ENCODE measurements around the gene SUFU. TPM values are rescaled to one million over a fixed set of nuclear protein-coding genes. Genes with fewer than 3 reads are reported as not detected.

Gene SUFU
- total and polyA plus RNA-seq, 2 of the 8 experiments (the other 6 are each of a cell fraction or from before 2014, with no cell fraction given) = 7.0 to 10.8 TPM

DNA sequence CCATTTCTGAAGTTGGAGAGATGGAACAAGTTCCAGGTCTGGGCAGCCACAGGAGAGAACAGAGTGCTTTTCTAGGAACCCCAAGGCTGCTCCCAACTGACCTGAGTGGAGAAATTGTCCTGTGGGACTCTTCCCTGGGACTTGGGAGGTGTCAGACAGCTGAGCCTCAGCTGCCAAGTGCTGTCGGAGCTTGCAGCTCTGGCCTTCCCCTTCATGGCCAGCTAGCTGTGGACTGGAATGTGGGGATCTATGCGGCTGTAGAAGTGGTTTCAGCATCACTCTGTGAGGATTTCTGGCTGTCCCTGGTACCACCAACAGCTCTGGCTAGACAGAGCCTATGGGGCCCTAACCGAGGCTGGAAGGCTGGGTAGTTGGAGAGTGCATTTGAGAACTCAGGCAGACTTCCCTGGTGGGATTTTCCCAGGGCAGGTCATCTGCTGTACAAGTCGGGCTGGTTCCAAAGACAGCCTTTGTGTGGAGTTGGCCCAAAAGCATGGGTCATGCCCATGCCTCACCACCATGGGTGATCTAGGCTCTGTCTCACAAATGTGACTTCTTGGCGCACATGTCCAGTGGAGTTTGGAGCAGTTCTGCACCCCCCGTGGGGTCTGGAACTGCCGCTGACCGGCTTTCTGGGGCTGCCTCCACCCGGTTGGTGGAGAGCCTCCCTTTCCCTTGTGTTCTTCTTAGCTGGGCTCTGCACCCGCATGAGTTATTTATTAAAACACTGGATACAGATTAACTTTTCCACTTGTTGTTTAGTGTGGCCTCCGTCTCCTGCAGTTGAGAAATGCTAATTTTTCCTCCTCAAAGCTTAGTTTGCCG is 10.9 kb downstream of the SUFU start:
- no peak for DNase-seq (ENCODE audit: low read depth in 1 of 2, low spot score in 2 of 2)
- Histone ChIP-seq H2BK15ac (ENCODE audit: low read length) (no peak overlapping the region), H3K27me3 (replicated peaks in 1 of 4; ENCODE audit: control insufficient read depth in 3 of 4, extremely low read depth in 1 of 4, insufficient read depth in 3 of 4, low read length in 3 of 4) (no peaks in the 10 kb centered on the region), H3K56ac (replicated peaks; ENCODE audit: insufficient read length, low read depth, low read length) (no peak overlapping the region), H3K4me2 (ENCODE audit: insufficient read depth in 1 of 2, low read depth in 2 of 2, low read length in 2 of 2) (no peak overlapping the region), H3K4me3 (ENCODE audit: extremely low read depth in 1 of 4, insufficient read depth in 2 of 4, low read depth in 3 of 4, low read length in 4 of 4) (no peak overlapping the region), H3K79me1 (ENCODE audit: low read depth, low read length) (no peaks in the 10 kb centered on the region), H3K36me3 (ENCODE audit: control insufficient read depth in 2 of 4, insufficient read depth in 4 of 4, low read length in 3 of 4) (peaks cover 0 to under 1% (median 0%) of the 10 kb centered on the region in 4 experiments; a peak in 4 of 8 replicates), H2AFZ (ENCODE audit: low read length) (no peak overlapping the region), H2BK120ac (replicated peaks; ENCODE audit: low read depth, low read length) (no peak overlapping the region), H2BK12ac (ENCODE audit: low read depth, low read length) (no peak overlapping the region), H3K23ac (ENCODE audit: insufficient read length) (no peak overlapping the region), H3K9me3 (ENCODE audit: insufficient read depth in 2 of 2, low read depth in 1 of 2, low read length in 1 of 2) (no peaks in the 10 kb centered on the region), H3K18ac (ENCODE audit: extremely low read depth, low read length) (no peak overlapping the region), H4K5ac (ENCODE audit: insufficient read length, low read depth, low read length) (no peak overlapping the region), H2BK20ac (ENCODE audit: low read length) (no peak overlapping the region), H4K8ac (ENCODE audit: extremely low read depth, insufficient read depth, low read length) (no peak overlapping the region), H3K4me1 (replicated peaks in 1 of 4; ENCODE audit: control insufficient read depth in 3 of 4, insufficient read depth in 4 of 4, low read length in 3 of 4) (no peaks in the 10 kb centered on the region), H4K20me1 (replicated peaks in 1 of 2; ENCODE audit: control insufficient read depth in 1 of 2, insufficient read depth in 2 of 2, low read length in 2 of 2) (peaks cover 0 to 2% of the 10 kb centered on the region in 2 experiments), H3K14ac (ENCODE audit: insufficient read length) (no peak overlapping the region), H3K23me2 (ENCODE audit: low read depth, low read length) (no peaks in the 10 kb centered on the region), H4K91ac (replicated peaks; ENCODE audit: insufficient read length, low read length) (no peak overlapping the region), H3K27ac (ENCODE audit: low read depth, low read length) (no peak overlapping the region), H3K4ac (replicated peaks; ENCODE audit: insufficient read length, low read depth, low read length) (no peak overlapping the region), H2BK5ac (ENCODE audit: low read depth, low read length) (no peak overlapping the region), H3K9ac (replicated peaks in 1 of 4; ENCODE audit: extremely low read depth in 1 of 4, low read depth in 3 of 4, low read length in 3 of 4) (no peak overlapping the region), H2AK5ac (ENCODE audit: low read depth, low read length) (no peak overlapping the region), H3K79me2 (ENCODE audit: control insufficient read depth in 1 of 2, insufficient read depth in 2 of 2, low read length in 2 of 2) (no peaks in the 10 kb centered on the region; a peak in 1 of 4 replicates)
- POLR2A ChIA-PET (ENCODE audit: partially characterized antibody) = no interaction called here
- CTCF ChIA-PET (ENCODE audit: partially characterized antibody) = interaction anchor here (0.6 to 16.5 kb wide), 4 partner anchors 16 to 66 kb away, joined by 3 to 182 read pairs (median 5); no protein-coding TSS in a partner anchor
- 89% methylated on average over 12 of the region's 12 CpGs; no CpG with 5 or more reads in 1 of the 2 experiments for WGBS, 2 experiments (ENCODE audit: extremely low coverage in 1 of 2, insufficient coverage in 1 of 2, insufficient read length in 1 of 2, insufficient replicate concordance in 2 of 2, low coverage in 1 of 2, low lambda C conversion rate in 2 of 2, missing lambda C conversion rate in 1 of 2)
- FAIRE-seq = no peak
- TF ChIP-seq RFX5 (IDR thresholded peaks at IDR 0.05; ENCODE audit: borderline replicate concordance, low read depth, low read length) = no peak
- TF ChIP-seq SIRT6 (IDR thresholded peaks at IDR 0.05; ENCODE audit: low read length) = no peak
- TF ChIP-seq, protein P1, sequence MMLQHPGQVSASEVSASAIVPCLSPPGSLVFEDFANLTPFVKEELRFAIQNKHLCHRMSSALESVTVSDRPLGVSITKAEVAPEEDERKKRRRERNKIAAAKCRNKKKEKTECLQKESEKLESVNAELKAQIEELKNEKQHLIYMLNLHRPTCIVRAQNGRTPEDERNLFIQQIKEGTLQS (IDR thresholded peaks at IDR 0.05; ENCODE audit: insufficient read depth, low read depth, low read length) = no peak
- TF ChIP-seq SIN3A (conservative IDR thresholded peaks at IDR 0.05 in 1 of 2, IDR thresholded peaks at IDR 0.05 in 1 of 2; ENCODE audit: low read depth in 1 of 2, low read length in 2 of 2) = no peak
- no peak for TF ChIP-seq NRF1 (IDR thresholded peaks at IDR 0.05; ENCODE audit: low read depth, low read length)
- TF ChIP-seq TBP (IDR thresholded peaks at IDR 0.05; ENCODE audit: low read depth, low read length) = no peak
- TF ChIP-seq TCF12 (IDR thresholded peaks at IDR 0.05; ENCODE audit: low read depth, low read length) = no peak
- no peak for TF ChIP-seq EGR1 (IDR thresholded peaks at IDR 0.05; ENCODE audit: borderline replicate concordance, low read depth, low read length)
- no peak for TF ChIP-seq RNF2 (IDR thresholded peaks at IDR 0.05; ENCODE audit: borderline replicate concordance, low read depth, low read length, missing control alignments, poor library complexity, severe bottlenecking)

Measured in H1 (cell line).